Lung (tissue), 12 donors: Measurements from ENCODE around the gene COQ4. TPM values are rescaled to one million over a fixed set of nuclear protein-coding genes. Genes with fewer than 3 reads are reported as not detected.

Experiments used
- ATAC-seq: fragments of 200-7000 bp; cut with Tn5 transposase; one replicate; pipeline ENCODE4 v1.9.1; 2020; ENCODE audit warnings: moderate number of reproducible peaks; ENCODE audit not compliant: insufficient read depth, low FRiP score
- DNase-seq, 3 donors: peaks; one replicate each; pipeline ENCODE4 v3.0.0-alpha.2; 2013 to 2017
- H3K27ac ChIP-seq, 2 donors: one replicate each; pipeline ENCODE4 v1.5.1; 2013; ENCODE audit warnings: mild to moderate bottlenecking in 2 of 2, moderate library complexity in 2 of 2, control low read depth in 1 of 2, inconsistent platforms in 1 of 2, low read depth in 1 of 2, low read length in 1 of 2
- H3K27me3 ChIP-seq, 3 donors: one replicate each; pipeline ENCODE4 v1.5.1; 2013; ENCODE audit warnings: low read length in 2 of 3; ENCODE audit not compliant: control insufficient read depth in 3 of 3, insufficient read depth in 3 of 3
- H3K36me3 ChIP-seq, 4 donors: one replicate each; pipeline ENCODE4 v1.5.1; 2013; ENCODE audit warnings: low read length in 4 of 4, mild to moderate bottlenecking in 1 of 4, moderate library complexity in 1 of 4; ENCODE audit not compliant: control insufficient read depth in 4 of 4, insufficient read depth in 4 of 4
- H3K4me1 ChIP-seq, 5 donors: one replicate each; pipeline ENCODE4 v1.5.1; 2013; ENCODE audit warnings: low read length in 5 of 5, mild to moderate bottlenecking in 2 of 5, moderate library complexity in 1 of 5; ENCODE audit not compliant: control insufficient read depth in 5 of 5, insufficient read depth in 5 of 5
- H3K4me3 ChIP-seq: one replicate; pipeline ENCODE4 v1.5.1; 2013; ENCODE audit warnings: mild to moderate bottlenecking, control low read depth, moderate library complexity
- H3K9ac ChIP-seq, 2 donors: one replicate each; pipeline ENCODE4 v1.5.1; 2013; ENCODE audit warnings: low read length in 2 of 2, control low read depth in 1 of 2; ENCODE audit not compliant: insufficient read depth in 1 of 2
- H3K9me3 ChIP-seq, 4 donors: one replicate each; pipeline ENCODE4 v1.5.1; 2013; ENCODE audit warnings: low read length in 3 of 4, mild to moderate bottlenecking in 1 of 4, moderate library complexity in 1 of 4; ENCODE audit not compliant: control insufficient read depth in 4 of 4, insufficient read depth in 3 of 4
- WGBS, 2 donors: extraction: QIAGEN DNeasy Blood & Tissue Kit; methylation state at CpG; one replicate each; pipeline ENCODE4 v1.1.7; 2013; 5-methylcytosine and 5-hydroxymethylcytosine counted together
- polyA plus RNA-seq, 2 donors: library from polyadenylated mRNA; stranded (reverse); fragments of 200-250 nt; gene quantifications; one replicate each; pipeline ENCODE4 v1.2.1, GENCODE V29; 2013
- total RNA-seq, 2 donors: library from RNA; depleted of rRNA in 1 of 2; stranded (reverse); fragments of >200 nt in 1 of 2; gene quantifications; one replicate each; pipeline ENCODE4 v1.2.1, GENCODE V29; 2014 to 2021
- TF ChIP-seq, protein P1 (sequence below): IDR thresholded peaks from 2 replicates; pipeline ENCODE4 v1.5.1; 2012; ENCODE audit warnings: mild to moderate bottlenecking; ENCODE audit errors: control extremely low read depth, extremely low read depth
- donor health status: control.
- donor health status: control.
- donor health status: Bipolar disorder and iron deficiency.
- donor health status: healthy.
- donor health status: DM: yes; HTN: yes; CAD: no.

The COQ4 gene
- total and polyA plus RNA-seq, 4 donors: 32.4 to 63.8 (median 49.1) TPM

DNA sequence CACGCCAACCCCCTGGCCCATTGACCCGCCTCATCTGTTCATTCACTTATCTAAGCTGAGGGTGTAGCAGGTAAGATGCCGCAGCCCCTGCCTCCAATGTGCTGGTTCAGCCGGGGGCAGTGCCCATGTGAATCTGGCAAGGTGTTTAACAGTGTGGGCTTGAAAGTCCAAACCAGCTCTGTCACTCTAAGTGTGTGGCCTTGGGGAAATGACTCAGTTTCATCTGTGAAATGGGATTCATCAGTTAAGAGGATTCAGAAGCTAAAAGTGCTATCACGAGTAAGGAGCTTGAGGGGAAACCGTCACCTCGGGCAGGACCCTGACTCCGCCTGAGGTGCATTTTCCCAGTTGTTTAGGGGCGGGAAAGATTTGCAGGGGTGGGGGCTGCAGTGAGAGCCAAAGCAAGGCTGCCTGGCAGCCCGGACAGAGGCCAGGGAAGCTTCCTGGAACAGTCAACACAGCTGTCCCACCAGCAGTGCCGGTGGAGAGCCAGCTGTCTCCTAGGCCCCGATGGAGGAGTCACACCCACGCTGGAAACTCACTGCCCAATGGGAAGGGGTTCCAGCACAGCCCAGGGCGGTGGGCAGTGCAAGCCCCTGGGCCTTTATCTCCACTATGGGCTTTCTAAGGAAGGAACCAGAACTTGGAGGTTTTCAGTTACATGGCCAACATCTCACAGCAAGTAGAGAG is 38.8 kb downstream of the COQ4 start:
- peak overlapping the region in 1 of 2 donors; percentile 79 for H3K27ac ChIP-seq
- H3K36me3 ChIP-seq: peaks cover 0 to 6% (median under 1%) of the 10 kb centered on the region in 4 donors
- no peak overlapping the region for H3K9ac ChIP-seq
- ATAC-seq (peak; percentile 23), DNase-seq (no peak)
- H3K4me1 ChIP-seq: peaks cover 0 to 18% (median 2%) of the 10 kb centered on the region in 5 donors
- TF ChIP-seq, protein P1, sequence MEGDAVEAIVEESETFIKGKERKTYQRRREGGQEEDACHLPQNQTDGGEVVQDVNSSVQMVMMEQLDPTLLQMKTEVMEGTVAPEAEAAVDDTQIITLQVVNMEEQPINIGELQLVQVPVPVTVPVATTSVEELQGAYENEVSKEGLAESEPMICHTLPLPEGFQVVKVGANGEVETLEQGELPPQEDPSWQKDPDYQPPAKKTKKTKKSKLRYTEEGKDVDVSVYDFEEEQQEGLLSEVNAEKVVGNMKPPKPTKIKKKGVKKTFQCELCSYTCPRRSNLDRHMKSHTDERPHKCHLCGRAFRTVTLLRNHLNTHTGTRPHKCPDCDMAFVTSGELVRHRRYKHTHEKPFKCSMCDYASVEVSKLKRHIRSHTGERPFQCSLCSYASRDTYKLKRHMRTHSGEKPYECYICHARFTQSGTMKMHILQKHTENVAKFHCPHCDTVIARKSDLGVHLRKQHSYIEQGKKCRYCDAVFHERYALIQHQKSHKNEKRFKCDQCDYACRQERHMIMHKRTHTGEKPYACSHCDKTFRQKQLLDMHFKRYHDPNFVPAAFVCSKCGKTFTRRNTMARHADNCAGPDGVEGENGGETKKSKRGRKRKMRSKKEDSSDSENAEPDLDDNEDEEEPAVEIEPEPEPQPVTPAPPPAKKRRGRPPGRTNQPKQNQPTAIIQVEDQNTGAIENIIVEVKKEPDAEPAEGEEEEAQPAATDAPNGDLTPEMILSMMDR: no peak
- no peaks in the 10 kb centered on the region for H3K27me3 ChIP-seq
- H3K9me3 ChIP-seq: no peaks in the 10 kb centered on the region
- 50 to 63% methylated on average over 14 of the region's 14 CpGs for WGBS, 2 donors
- no peak overlapping the region for H3K4me3 ChIP-seq

DNA sequence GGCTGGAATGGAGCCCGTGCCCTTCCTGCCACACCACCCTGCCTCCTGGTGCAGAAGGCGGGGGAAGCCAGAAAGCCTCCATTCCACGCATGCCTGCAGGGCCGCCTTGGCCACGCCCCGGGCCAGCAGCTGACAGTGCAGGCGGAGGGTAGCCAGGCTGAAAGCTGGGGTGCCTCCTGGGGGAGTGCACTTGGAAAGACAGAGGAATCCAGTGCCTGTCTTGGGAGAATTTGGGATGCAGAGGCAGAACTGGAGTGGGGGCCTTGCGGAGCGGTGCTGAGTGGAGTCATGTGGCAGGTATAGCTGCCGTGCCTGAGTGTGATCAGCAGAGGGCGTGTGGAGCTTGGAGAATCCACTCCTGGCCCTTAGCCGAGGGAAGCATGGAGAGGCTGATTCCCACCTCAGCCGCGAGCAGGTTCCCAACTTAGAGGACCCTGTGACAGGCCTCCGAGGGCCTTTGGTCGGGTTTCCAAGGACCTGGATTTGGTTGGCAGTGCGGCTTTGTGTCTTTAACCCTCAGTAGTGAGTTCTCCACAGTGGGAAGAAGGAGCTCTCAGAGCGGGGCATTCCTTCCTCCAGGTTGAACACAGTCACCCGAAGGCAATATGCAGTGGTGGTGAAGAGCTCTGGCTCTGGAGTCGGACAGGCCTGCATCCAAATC is 39.5 kb downstream of the COQ4 start:
- peak; percentile 87 to 90 (median 89) for DNase-seq
- WGBS, 2 donors: 9 to 10% methylated on average over 20 of the region's 20 CpGs
- Histone ChIP-seq H3K4me1 (peaks cover 0 to 18% (median 2%) of the 10 kb centered on the region in 5 donors), H3K36me3 (peaks cover 0 to 6% (median under 1%) of the 10 kb centered on the region in 4 donors), H3K27me3 (no peaks in the 10 kb centered on the region), H3K9ac (no peak overlapping the region), H3K27ac (peak overlapping the region in 1 of 2 donors; percentile 79), H3K4me3 (peak overlapping the region; percentile 54), H3K9me3 (no peaks in the 10 kb centered on the region)
- TF ChIP-seq, protein P1: peak; percentile 91
- ATAC-seq: peak; percentile 82

DNA sequence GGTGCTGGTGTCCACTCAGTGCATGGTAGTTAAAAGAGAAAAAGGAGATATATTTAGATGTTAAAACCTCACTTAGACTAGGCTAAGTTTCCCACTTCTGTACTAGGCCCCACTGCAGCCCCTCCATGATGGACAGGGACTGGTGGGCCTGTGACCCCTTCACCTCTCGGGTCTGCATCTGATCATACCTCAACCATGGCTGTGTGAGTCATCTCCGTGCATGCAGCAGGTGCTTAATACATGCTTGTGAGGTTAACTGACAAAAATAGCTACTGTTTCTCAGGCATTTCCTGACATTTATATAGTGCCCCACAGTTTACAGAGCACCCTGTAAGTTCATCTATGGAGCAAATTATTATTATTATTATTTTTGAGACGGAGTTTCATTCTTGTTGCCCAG is 40.1 kb downstream of the COQ4 start:
- H3K36me3 ChIP-seq: peaks cover 0 to 6% (median under 1%) of the 10 kb centered on the region in 4 donors
- ATAC-seq (no peak), DNase-seq (no peak)
- peaks cover 0 to 18% (median 2%) of the 10 kb centered on the region in 5 donors for H3K4me1 ChIP-seq
- TF ChIP-seq, protein P1: no peak
- H3K27ac ChIP-seq: peak overlapping the region in 1 of 2 donors; percentile 24
- WGBS, 2 donors: 82 to 89% methylated on average over 3 of the region's 3 CpGs
- H3K9ac ChIP-seq: no peak overlapping the region
- no peak overlapping the region for H3K4me3 ChIP-seq
- H3K9me3 ChIP-seq: no peaks in the 10 kb centered on the region
- H3K27me3 ChIP-seq: no peaks in the 10 kb centered on the region
